HG03139 (cell line): Measurements from ENCODE around the gene EIF5.

ENCODE experiments used
- ATAC-seq: cut with Tn5 transposase; IDR thresholded peaks from one replicate; pipeline ENCODE4 v1.9.1; 2021; ENCODE audit not compliant: unreplicated experiment

Gene EIF5

DNA sequence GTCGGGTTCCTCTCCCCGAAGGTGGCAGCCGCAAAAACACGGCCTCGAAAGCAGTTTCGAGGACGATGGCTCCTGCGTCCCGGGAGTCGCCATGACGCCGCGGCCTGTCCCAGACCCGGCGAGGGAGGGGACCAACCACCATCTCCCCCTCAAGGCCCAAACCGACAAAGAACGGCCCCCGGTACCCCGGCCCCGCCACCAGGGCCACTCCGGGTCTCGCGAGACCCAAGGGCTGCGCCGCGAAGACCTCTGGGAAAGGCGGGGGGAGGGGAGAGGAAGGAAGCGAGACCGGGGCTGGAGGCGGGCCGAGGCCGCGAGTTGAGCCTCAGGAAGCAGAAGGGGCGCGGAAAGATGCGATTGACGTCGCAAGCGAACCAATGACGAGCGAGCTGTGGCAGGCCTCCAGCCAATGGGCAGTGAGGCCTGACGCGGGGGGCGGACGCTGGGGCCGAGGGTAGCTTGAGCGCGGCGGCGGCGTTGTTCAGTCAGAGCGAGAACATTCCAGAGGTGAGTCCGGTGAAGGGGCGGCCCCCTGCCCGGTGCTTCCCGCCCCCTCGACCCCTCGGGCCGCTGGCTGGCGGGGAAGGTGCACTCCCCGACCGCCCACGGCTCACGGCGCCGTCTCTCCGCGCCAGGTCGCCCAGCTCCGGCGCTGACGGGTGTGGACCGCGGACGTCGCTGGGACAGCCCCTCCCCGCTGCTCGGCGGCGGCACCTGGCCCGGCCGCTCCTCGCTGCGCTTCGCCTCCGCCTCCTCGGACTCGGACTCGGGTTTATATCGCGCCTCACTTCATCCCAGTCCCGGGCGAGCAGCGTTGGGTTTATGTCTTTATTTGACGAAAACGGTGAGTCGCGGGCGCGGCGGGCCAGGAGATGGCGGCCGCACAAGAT lies at the start of gene EIF5:
EIF5 (plus strand) TSS at position 484 of the 890 bp plus-strand sequence. CDS start 1,624 bp downstream, outside the sequence.
- peak; percentile 90 for ATAC-seq

- ATAC-seq: no peak
Measured at GRCh38 chr14:103284574-103285467, 49.2 kb upstream of the EIF5 start.

- no peak for ATAC-seq
Measured at GRCh38 chr14:103286460-103286859, 47.6 kb upstream of the EIF5 start.

DNA sequence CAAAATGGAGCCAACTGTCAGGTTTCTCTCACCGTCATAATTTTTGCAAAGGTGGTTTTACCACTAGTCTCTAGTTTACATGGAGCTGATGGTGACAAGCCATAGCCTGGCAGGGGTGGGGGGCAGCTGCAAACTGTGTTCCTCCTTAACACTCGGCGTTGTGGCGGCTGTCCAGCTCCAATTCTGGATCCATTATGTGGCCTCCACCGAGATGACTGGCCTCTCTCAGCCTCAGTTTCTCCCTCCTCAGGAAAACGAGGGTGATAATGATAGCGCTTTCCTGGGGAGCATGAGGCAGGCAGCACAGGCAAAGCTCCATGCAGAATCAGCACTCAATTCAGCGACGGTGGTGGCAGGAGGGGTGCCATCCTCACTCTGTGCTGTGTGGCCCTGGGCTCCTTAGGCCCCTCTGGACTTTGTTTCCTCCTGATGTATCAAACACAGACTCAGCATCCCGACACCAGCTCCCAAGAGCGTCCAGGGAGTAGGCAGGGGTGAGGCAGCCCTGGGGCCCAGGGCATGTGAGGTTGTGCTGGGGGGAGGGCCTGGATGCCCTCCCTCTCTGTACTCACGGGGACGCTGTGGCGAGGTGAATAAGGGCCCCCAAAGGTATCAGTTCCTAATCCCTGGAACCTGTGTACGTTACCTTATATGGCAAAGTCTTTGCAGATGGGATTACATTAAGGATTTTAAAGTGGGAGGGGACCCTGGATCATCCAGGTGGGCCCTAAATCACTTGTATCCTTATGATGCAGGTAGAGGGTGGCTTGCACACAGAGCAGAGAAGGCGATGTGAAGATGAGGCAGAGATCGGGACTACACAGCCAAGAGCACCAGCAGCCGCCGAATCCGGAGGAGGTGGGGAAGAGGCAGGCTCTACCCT lies 46.8 kb upstream of the EIF5 start:
- no peak for ATAC-seq

- no peak for ATAC-seq
Measured at GRCh38 chr14:103288076-103288766, 45.8 kb upstream of the EIF5 start.

DNA sequence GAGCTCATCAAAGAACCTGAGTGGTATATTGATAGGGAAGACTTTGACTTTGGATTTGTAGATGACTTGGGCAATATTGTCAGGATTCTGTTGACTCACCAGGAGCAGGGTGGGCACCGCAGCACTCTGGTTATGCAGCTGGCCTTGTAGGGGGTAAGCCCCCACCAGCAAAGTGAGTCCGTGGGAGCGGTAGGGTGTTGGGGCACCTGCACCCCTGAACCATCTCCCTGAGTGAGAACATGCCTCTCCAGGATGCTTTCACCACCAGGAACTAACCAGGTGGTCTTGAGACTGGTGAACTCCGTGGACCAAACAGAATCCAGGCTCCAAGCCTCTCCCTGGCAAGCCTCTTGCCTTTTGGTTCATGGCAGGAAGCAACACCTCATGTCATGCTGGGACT lies 44.0 kb upstream of the EIF5 start:
- ATAC-seq: no peak

DNA sequence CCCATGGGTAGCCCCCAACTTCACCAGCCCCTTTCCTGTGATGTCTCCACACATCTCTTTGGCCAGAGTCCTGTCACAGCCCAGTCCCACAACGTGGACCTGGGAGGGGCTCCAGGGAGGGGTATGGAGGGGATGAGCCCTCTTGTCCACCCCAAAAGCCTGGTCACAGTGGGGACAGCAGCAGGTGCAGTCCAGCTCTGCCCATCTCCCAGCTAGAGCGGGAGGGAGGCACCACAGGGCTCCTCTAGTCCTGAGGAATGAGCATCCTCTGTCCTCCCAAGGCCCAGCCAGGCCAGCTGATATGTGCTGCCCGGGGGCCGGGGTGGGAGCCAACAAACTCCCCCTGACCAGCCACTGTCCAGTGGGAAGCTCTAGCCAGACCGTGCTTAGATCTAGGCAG lies 43.5 kb upstream of the EIF5 start:
- no peak for ATAC-seq

DNA sequence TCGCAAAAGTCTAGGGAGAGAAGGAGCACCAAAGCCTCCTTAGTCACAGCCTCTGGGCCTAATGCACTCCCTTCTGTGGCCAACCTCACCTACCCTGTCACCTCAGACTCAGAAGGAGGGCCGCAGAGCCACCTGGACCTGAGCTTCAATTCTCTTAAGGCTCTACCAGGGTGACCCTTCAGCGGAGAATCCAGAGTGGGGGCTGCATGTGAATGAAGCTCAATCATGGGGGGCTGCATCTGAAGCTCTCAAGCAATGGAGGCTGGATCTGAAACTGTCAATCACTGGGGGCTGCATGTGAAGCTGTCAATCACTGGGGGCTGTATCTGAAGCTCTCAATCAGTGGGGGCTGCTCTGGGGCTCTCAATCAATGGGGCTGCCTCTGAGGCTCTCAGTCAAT lies 43.1 kb upstream of the EIF5 start:
- ATAC-seq: no peak

DNA sequence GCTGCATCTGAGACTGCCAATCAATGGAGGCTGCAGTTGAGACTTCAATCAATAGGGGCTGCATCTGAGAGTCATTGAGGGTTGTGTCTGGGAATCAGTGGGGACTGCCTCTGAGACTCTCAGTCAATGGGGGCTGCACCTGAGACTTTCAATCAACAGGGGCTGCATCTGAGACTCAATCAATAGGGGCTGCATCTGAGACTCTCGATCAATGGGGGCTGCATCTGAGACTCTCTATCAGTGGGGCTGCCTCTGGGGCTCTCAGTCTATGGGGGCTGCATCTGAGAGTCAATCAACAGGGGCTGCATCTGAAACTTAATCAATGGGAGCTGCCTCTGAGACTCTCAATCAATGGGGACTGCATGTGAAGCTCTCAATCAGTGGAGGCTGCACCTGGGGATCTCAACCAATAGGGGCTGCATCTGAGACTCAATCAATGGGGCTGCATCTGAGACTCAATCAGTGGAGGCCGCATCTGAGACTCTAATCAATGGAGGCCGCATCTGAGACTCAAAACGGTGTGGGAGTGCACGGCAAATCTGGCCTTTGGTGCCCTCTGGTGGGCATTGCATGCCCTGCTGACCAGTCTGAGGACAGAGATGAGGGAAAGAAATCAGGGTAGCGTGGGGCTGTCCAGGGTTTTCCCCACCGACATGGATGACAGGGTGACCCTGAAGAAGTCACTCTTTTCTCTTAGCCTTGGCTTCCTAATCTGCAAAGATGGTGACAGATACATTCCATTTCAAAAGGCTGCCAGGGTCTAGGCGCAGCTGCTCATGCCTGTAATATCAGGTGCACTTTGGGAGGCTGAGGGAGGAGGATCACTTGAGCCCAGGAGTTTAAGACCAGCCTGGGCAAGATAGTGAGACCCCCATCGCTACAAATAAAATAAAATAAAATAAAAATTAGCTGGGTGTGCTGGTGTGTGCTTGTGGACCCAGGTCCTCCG lies 41.3 kb upstream of the EIF5 start:
- ATAC-seq: peak; percentile 53

GRCh38 chr14:103293465-103293864 lies 40.6 kb upstream of the EIF5 start:
- ATAC-seq: no peak

DNA sequence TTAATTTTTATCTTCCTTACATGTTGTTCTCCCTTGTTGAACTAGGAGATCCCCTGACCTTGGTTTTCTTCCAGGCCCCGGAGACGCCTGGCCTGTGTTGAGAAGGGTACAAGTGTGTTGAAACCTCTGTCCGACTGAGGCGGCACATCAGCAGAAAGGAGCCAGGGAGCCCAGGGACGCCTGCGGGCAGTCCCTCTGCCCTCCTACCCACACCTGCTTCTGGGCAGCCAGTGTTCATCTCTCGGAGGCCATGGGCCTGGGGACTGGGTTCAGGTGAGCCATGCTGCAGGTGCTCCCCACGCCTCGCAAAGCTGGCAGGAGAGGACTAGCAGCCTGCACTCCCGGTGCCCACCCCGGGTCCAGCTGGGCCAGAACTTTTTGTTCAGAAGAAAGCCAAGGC lies 39.9 kb upstream of the EIF5 start:
- no peak for ATAC-seq

GRCh38 chr14:103296007-103296406 lies 38.0 kb upstream of the EIF5 start:
- ATAC-seq: no peak

DNA sequence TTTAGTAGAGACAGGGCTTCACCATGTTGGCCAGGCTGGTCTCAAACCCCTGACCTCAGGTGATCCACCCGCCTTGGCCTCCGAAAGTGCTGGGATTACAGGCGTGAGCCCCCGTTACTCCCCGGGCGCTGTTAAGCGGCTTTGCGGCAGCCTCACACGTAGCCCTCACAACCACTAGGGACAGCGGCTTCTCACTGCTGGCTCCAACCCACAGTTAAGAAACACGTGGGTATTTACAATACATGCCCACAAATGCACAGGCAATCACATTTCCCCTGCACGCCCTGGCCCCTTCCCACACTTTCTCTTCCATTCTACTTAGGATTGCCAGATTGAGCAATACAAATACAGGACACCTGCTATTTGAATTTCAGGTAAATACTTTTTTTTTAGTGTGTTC lies 37.0 kb upstream of the EIF5 start:
- no peak for ATAC-seq

- no peak for ATAC-seq
Measured at GRCh38 chr14:103298620-103299019, 35.4 kb upstream of the EIF5 start.

DNA sequence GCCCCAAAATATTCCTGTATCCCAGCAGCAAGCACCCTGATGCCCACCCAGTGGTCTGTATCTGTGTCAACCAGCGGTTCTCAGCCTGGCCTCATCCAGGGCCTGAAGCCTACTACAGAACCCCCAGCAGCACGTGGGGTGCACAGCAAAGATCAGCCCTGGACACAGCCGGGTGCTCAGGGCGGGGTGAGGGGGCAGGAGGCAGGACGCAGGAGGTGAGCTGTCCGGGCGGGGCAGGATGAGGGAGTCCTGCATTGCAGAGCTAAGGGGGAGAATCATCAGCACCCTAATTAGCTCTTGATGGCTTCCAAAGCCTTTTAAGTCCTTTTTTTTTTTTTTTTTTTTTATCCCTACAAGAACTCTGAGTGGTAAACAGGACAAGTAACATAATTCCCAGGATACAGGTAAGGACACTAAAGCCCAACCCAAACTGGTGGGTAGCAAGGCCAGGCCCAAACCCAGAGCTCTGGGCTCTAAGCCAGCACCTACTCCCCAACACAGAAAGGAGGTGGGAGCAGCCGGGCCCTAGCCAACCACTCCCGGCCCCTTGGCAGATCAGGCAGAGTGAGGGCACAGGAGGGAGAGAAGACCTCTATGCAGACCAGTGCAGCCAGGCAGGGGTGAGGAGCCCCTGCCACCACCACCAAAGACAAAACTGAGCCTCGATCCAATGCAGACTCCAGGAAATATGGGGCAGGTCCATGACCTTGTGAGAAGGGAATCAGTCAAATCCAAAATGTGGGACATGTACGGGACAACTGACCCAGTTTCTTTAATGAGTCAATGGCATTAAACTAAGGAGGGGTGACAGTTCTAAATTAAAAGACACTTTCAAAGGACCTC lies 32.3 kb upstream of the EIF5 start:
- no peak for ATAC-seq

- no peak for ATAC-seq
Measured at GRCh38 chr14:103302966-103303365, 31.1 kb upstream of the EIF5 start.

- no peak for ATAC-seq
Measured at GRCh38 chr14:103304706-103305105, 29.3 kb upstream of the EIF5 start.
